HCT116 (cell line): Measurements from ENCODE around the gene CD68.

ENCODE experiments used
- CBX3 ChIP-seq: IDR thresholded peaks from 2 replicates; pipeline ENCODE4 v1.6.1; 2012; ENCODE audit warnings: low read depth
- CEBPB ChIP-seq: IDR thresholded peaks from 2 replicates; pipeline ENCODE4 v1.6.1; 2012; ENCODE audit warnings: low read depth
- CTCF ChIP-seq, 3 experiments: fragments of 200-600 bp in 1 of 3; sonication (generic) in 1 of 3; IDR thresholded peaks in 2 of 3; conservative IDR thresholded peaks in 1 of 3; 2 replicates each; pipeline ENCODE4 v1.5.1; 2012 to 2017; ENCODE audit warnings: low read depth in 2 of 3, low read length in 2 of 3, antibody characterized with exemption in 1 of 3, borderline replicate concordance in 1 of 3, control low read depth in 1 of 3, mild to moderate bottlenecking in 1 of 3, mixed read lengths in 1 of 3, mixed run types in 1 of 3, moderate library complexity in 1 of 3; ENCODE audit not compliant: insufficient read depth in 1 of 3
- EGR1 ChIP-seq: IDR thresholded peaks from 2 replicates; pipeline ENCODE4 v1.6.1; 2012; ENCODE audit warnings: low read depth
- ELF1 ChIP-seq: IDR thresholded peaks from 2 replicates; pipeline ENCODE4 v1.6.1; 2012; ENCODE audit warnings: low read depth, borderline replicate concordance
- EZH2phosphoT487 ChIP-seq: fragments of 200-600 bp; IDR thresholded peaks from 2 replicates; pipeline ENCODE4 v1.6.1; 2018; ENCODE audit warnings: antibody characterized with exemption, borderline replicate concordance
- MAX ChIP-seq: IDR thresholded peaks from 2 replicates; pipeline ENCODE4 v1.6.1; 2012
- POLR2A ChIP-seq: IDR thresholded peaks from 2 replicates; pipeline ENCODE4 v1.7.0; 2011; ENCODE audit warnings: borderline replicate concordance; ENCODE audit not compliant: insufficient read depth, insufficient read length; ENCODE audit errors: extremely low read depth
- POLR2AphosphoS5 ChIP-seq: IDR thresholded peaks from 2 replicates; pipeline ENCODE4 v1.6.1; 2011; ENCODE audit warnings: mild to moderate bottlenecking, low read depth, low read length, moderate library complexity
- SP1 ChIP-seq: IDR thresholded peaks from 2 replicates; pipeline ENCODE4 v1.6.1; 2012; ENCODE audit warnings: low read depth
- SRF ChIP-seq: IDR thresholded peaks from 2 replicates; pipeline ENCODE4 v1.6.1; 2012; ENCODE audit warnings: low read depth
- YY1 ChIP-seq: IDR thresholded peaks from 2 replicates; pipeline ENCODE4 v1.6.1; 2011; ENCODE audit warnings: low read length, low read depth, moderate library complexity, mild to moderate bottlenecking; ENCODE audit not compliant: insufficient replicate concordance; ENCODE audit errors: extremely low read depth
- TF ChIP-seq, protein P1 (sequence below): IDR thresholded peaks from 2 replicates; pipeline ENCODE4 v1.6.1; 2011; ENCODE audit warnings: mild to moderate bottlenecking, low read length, moderate library complexity; ENCODE audit not compliant: insufficient replicate concordance; ENCODE audit errors: extremely low read depth

- TF ChIP-seq POLR2A (no peak), CEBPB (peak; percentile 84), MAX (peak; percentile 86), CBX3 (no peak), CTCF (IDR thresholded peaks at IDR 0.05 in 2 of 3, conservative IDR thresholded peaks at IDR 0.05 in 1 of 3; ENCODE audit: borderline replicate concordance in 1 of 3, insufficient read depth in 1 of 3, low read depth in 2 of 3, low read length in 2 of 3) (no peak), EGR1 (no peak; the same call in 1 of the 2 replicates), SRF (no peak), POLR2AphosphoS5 (peak; percentile 28; the same call in 1 of the 2 replicates), SP1 (no peak), EZH2phosphoT487 (no peak), YY1 (no peak), ELF1 (no peak)
- TF ChIP-seq, protein P1, sequence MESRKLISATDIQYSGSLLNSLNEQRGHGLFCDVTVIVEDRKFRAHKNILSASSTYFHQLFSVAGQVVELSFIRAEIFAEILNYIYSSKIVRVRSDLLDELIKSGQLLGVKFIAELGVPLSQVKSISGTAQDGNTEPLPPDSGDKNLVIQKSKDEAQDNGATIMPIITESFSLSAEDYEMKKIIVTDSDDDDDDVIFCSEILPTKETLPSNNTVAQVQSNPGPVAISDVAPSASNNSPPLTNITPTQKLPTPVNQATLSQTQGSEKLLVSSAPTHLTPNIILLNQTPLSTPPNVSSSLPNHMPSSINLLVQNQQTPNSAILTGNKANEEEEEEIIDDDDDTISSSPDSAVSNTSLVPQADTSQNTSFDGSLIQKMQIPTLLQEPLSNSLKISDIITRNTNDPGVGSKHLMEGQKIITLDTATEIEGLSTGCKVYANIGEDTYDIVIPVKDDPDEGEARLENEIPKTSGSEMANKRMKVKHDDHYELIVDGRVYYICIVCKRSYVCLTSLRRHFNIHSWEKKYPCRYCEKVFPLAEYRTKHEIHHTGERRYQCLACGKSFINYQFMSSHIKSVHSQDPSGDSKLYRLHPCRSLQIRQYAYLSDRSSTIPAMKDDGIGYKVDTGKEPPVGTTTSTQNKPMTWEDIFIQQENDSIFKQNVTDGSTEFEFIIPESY: no peak
These were observed 5.9 kb upstream of the CD68 start for GRCh38 chr17:7573324-7574080.
